Ovary (tissue), 9 donors: ENCODE measurements around the gene KCNJ5. TPM values are rescaled to one million over a fixed set of nuclear protein-coding genes. Genes with fewer than 3 reads are reported as not detected.

Experiments used
- DNase-seq, 5 donors: peaks; one replicate each; pipeline ENCODE4 v3.0.0-alpha.2; 2019 to 2020
- H3K27ac ChIP-seq, 2 donors: fragments of 200-600 bp; one replicate each; pipeline versions ENCODE4 v1.5.1 to v1.8.0; 2019 to 2022
- H3K27me3 ChIP-seq: fragments of 200-600 bp; one replicate; pipeline ENCODE4 v1.8.0; 2022
- H3K36me3 ChIP-seq: fragments of 200-600 bp; sonication (generic); one replicate; pipeline ENCODE4 v1.5.1; 2019
- H3K4me1 ChIP-seq: one replicate; pipeline ENCODE4 v1.8.1; 2013; ENCODE audit warnings: mild to moderate bottlenecking, moderate library complexity; ENCODE audit not compliant: insufficient read depth
- H3K4me3 ChIP-seq: fragments of 200-600 bp; sonication (generic); one replicate; pipeline ENCODE4 v1.5.1; 2017
- H3K9me3 ChIP-seq, 2 donors: fragments of 200-600 bp in 1 of 2; sonication (generic) in 1 of 2; one replicate each; pipeline versions ENCODE4 v1.5.1 to v1.8.1; 2013 to 2019; ENCODE audit warnings: mild to moderate bottlenecking in 1 of 2, moderate library complexity in 1 of 2
- EP300 ChIP-seq: sonication (generic); formaldehyde crosslinking; IDR thresholded peaks from one replicate; pipeline ENCODE4 v1.6.1; 2017; ENCODE audit warnings: antibody characterized with exemption
- POLR2A ChIP-seq: fragments of 450-650 bp; IDR thresholded peaks from one replicate; pipeline ENCODE4 v1.6.1; 2017; ENCODE audit warnings: antibody characterized with exemption, mild to moderate bottlenecking, moderate library complexity
- WGBS, 3 donors: extraction: QIAGEN DNeasy Blood & Tissue Kit in 1 of 3; methylation state at CpG; one replicate each; pipeline versions ENCODE4 v1.1.5 to v1.1.7; 2013 to 2017; 5-methylcytosine and 5-hydroxymethylcytosine counted together
- intact Hi-C, 4 donors: fragments of 100-400 bp; cut with DNase I; formaldehyde crosslinking; loops; one replicate each; pipeline versions ENCODE4 v1.11.0 to v1.15.1; 2022 to 2023
- polyA plus RNA-seq, 2 donors: library from polyadenylated mRNA; stranded (reverse); fragments of 200-250 nt in 1 of 2; fragments of 350-450 nt in 1 of 2; fragmentation: Illumina TruSeq in 1 of 2; extraction: RNeasy Lipid Tissue Mini Kit (QIAGEN cat#74804) in 1 of 2; gene quantifications; one replicate each; pipeline ENCODE4 v1.2.3, GENCODE V29; 2013 to 2014
- total RNA-seq, 7 donors: library from RNA; depleted of rRNA in 2 of 7; stranded (reverse); fragments of >200 nt in 2 of 7; fragmentation: NEBNext Ultra II Directional in 3 of 7; extraction: Animal tissue kit (Norgen Biotek cat#: 25700) in 3 of 7; gene quantifications; one replicate each; pipeline versions ENCODE4 v1.1.0 to v1.2.4, GENCODE V29; 2016 to 2023
- TF ChIP-seq, protein P1 (sequence below), 3 donors: fragments of 450-650 bp in 2 of 3; fragments of 200-600 bp in 1 of 3; IDR thresholded peaks; one replicate each; pipeline versions ENCODE4 v1.5.1 to v1.8.0; 2016 to 2022; ENCODE audit warnings: antibody characterized with exemption in 3 of 3, mild to moderate bottlenecking in 1 of 3
- donor health status: DM: no; HTN: no; CAD: no; lungs with moderate emphysema.
- donor health status: DM: no; HTN: no; CAD: no.
- donor health status: Bipolar disorder and iron deficiency.
- donor health status: DM: yes; HTN: yes; CAD: no.
- donor health status: DM: no; HTN: no; CAD: no.
- donor health status: DM: yes; HTN: yes; CAD: no.

Gene KCNJ5
- total and polyA plus RNA-seq, 9 donors, result 0.42 to 3.7 (median 2.0) TPM

DNA sequence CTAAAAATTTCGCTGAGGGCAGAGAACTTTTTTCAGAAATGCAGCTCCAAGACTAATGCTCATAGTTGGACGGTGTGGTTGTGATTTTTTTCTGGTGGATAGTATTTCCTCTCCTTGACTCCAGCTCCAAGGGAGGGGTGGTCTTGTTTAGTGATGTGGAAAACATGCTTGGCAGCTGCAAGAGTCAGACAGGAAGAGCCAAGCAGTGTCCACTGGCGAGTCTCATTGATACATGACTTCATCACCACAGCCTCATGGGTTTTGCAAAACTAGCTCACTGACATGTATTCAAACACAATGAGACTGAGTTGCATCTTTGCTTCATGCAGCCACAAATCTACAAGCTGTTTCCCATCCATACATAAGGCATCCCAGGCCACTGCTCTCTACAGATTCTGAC lies 16.7 kb upstream of the KCNJ5 start:
- H3K4me3 ChIP-seq, result no peak overlapping the region
- intact Hi-C loops, result no loop called here
- H3K27me3 ChIP-seq, result no peaks in the 10 kb centered on the region
- TF ChIP-seq, protein P1, sequence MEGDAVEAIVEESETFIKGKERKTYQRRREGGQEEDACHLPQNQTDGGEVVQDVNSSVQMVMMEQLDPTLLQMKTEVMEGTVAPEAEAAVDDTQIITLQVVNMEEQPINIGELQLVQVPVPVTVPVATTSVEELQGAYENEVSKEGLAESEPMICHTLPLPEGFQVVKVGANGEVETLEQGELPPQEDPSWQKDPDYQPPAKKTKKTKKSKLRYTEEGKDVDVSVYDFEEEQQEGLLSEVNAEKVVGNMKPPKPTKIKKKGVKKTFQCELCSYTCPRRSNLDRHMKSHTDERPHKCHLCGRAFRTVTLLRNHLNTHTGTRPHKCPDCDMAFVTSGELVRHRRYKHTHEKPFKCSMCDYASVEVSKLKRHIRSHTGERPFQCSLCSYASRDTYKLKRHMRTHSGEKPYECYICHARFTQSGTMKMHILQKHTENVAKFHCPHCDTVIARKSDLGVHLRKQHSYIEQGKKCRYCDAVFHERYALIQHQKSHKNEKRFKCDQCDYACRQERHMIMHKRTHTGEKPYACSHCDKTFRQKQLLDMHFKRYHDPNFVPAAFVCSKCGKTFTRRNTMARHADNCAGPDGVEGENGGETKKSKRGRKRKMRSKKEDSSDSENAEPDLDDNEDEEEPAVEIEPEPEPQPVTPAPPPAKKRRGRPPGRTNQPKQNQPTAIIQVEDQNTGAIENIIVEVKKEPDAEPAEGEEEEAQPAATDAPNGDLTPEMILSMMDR (IDR thresholded peaks at IDR 0.05), result no peak
- TF ChIP-seq POLR2A (no peak), EP300 (no peak)
- no peak overlapping the region for H3K27ac ChIP-seq
- no peaks in the 10 kb centered on the region for H3K4me1 ChIP-seq
- no peak for DNase-seq
- WGBS, 3 donors, result 74 to 88% (median 76%) methylated on average over 3 of the region's 3 CpGs
- no peaks in the 10 kb centered on the region for H3K9me3 ChIP-seq
- no peaks in the 10 kb centered on the region for H3K36me3 ChIP-seq

DNA sequence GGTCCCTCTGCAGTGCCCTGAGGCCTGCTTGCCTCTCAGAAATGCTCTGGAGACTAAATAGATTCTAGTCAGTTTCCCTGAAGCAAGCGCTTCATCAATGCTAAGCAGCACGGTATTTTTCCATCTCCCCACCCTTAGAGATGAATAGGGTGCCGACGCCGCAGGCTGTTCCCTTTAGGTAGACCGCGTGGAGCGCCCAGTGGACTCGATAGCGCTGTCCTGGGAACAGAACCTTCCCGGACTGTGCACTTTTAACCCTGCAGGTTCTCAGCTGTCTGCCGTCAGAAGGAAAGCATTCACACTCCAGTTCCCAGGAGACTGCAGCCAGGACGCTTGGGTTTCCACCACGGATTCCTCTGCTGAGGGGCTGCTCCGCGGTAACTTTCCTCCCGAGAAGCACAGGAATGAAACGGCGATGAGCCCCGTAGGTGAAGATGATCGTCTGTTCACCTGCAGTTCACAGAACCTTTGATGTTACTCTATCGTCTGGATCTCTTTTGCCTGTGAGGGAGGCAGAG lies 15.0 kb upstream of the KCNJ5 start:
- no peak for DNase-seq
- Histone ChIP-seq H3K27ac (no peak overlapping the region), H3K36me3 (no peaks in the 10 kb centered on the region), H3K9me3 (no peaks in the 10 kb centered on the region), H3K27me3 (no peaks in the 10 kb centered on the region), H3K4me1 (no peaks in the 10 kb centered on the region), H3K4me3 (no peak overlapping the region)
- intact Hi-C loops, result no loop called here
- TF ChIP-seq, protein P1 (IDR thresholded peaks at IDR 0.05), result no peak
- no peak for TF ChIP-seq EP300
- no peak for TF ChIP-seq POLR2A
- 86 to 89% (median 86%) methylated on average over 22 of the region's 22 CpGs for WGBS, 3 donors

DNA sequence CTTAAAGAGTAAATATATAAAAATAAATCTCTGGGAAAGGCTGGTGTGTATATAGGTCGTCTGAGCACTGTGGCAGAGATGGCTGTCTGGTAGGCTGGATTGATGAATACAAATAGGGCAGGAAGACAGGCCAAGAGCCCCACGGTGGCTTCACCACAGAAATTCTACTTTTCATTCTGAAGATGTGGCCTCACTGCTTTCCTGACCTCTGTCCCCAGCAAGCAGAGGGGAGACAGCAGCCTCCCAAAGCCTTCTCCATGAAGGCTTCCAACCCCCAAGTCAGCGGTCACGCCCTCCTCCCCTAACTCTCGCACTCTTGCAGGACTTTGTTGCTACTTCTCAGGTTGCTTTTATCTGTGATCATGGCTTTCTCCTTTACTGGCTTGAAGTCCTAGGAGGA lies 13.4 kb upstream of the KCNJ5 start:
- Histone ChIP-seq H3K4me3 (no peak overlapping the region), H3K36me3 (no peaks in the 10 kb centered on the region), H3K4me1 (no peaks in the 10 kb centered on the region), H3K27me3 (no peaks in the 10 kb centered on the region), H3K27ac (no peak overlapping the region), H3K9me3 (no peaks in the 10 kb centered on the region)
- intact Hi-C loops, result no loop called here
- 81 to 83% (median 82%) methylated on average over 5 of the region's 5 CpGs for WGBS, 3 donors
- TF ChIP-seq EP300 (no peak), POLR2A (no peak)
- TF ChIP-seq, protein P1 (IDR thresholded peaks at IDR 0.05), result no peak
- no peak for DNase-seq

DNA sequence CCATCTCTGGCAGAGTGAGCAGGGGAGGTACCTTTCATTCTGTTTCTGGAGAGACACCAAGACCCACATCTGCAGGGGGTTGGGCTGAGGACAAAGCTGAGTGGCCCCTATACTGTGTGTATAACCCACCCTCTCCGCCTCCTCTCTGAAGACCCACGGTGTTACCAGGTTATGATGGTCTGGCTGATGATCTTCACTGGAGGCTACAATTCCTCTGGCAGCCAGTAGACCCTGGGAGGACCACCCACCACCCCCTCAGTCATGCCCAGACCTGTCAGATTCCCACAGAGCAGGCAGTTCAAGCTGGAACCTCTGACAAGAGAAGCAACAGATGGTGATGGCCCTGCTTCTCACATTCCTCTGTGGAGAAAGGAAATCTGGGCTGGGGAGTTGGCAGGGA lies 12.7 kb upstream of the KCNJ5 start:
- TF ChIP-seq EP300 (no peak), POLR2A (no peak)
- TF ChIP-seq, protein P1 (IDR thresholded peaks at IDR 0.05), result no peak
- H3K27me3 ChIP-seq, result no peaks in the 10 kb centered on the region
- intact Hi-C loops, result no loop called here
- DNase-seq, result no peak
- H3K4me3 ChIP-seq, result no peak overlapping the region
- H3K27ac ChIP-seq, result no peak overlapping the region
- 83 to 88% (median 84%) methylated on average over 2 of the region's 2 CpGs for WGBS, 3 donors
- no peaks in the 10 kb centered on the region for H3K36me3 ChIP-seq
- H3K9me3 ChIP-seq, result no peaks in the 10 kb centered on the region
- no peaks in the 10 kb centered on the region for H3K4me1 ChIP-seq
